Stimulated activated naive CD8-positive, alpha-beta T cell treated with anti-CD3 and anti-CD28 coated beads, Interleukin-15, Interleukin-2, amounts not matched to agents 100 ng/mL and 50 ng/mL, for 24 hours (primary cell): ENCODE results near the gene CTSW.
"Not testable (repeated sequence)": the region's sequence is repeated elsewhere in the genome, so short reads cannot be mapped to it uniquely, and the experiment has no call there.

ENCODE experiments used
- H3K27ac Mint-ChIP-seq: one replicate; pipeline ENCODE4 v1.8.0; 2021; ENCODE audit warnings: mild to moderate bottlenecking, mixed read lengths
- H3K27me3 Mint-ChIP-seq: one replicate; pipeline ENCODE4 v1.8.0; 2021; ENCODE audit warnings: mixed read lengths
- H3K36me3 Mint-ChIP-seq: one replicate; pipeline ENCODE4 v1.8.0; 2021; ENCODE audit warnings: low read depth, mixed read lengths
- H3K4me1 Mint-ChIP-seq: one replicate; pipeline ENCODE4 v1.8.0; 2021; ENCODE audit warnings: low read depth, mixed read lengths
- H3K4me3 Mint-ChIP-seq: one replicate; pipeline ENCODE4 v1.8.0; 2021; ENCODE audit warnings: mild to moderate bottlenecking, mixed read lengths
- H3K9me3 Mint-ChIP-seq: one replicate; pipeline ENCODE4 v1.8.0; 2021; ENCODE audit warnings: mixed read lengths

The CTSW gene, protein sequence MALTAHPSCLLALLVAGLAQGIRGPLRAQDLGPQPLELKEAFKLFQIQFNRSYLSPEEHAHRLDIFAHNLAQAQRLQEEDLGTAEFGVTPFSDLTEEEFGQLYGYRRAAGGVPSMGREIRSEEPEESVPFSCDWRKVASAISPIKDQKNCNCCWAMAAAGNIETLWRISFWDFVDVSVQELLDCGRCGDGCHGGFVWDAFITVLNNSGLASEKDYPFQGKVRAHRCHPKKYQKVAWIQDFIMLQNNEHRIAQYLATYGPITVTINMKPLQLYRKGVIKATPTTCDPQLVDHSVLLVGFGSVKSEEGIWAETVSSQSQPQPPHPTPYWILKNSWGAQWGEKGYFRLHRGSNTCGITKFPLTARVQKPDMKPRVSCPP

DNA sequence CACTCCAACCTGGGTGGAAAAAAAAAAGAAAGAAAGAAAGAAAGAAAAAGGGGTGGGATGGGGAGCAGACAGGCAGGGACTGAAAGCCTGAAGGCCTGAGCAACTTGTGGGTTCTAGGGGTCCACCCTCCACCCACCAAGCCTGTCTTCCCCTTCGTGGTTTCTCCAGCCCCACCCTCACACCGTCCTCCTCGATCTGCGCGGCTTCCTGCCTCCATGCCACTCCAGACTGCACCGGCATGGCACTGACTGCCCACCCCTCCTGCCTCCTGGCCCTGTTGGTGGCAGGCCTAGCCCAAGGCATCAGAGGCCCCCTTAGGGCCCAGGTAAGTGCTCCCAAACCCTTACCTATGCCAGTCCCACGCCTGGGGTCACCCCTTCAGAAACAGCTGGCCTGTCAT, at the start of gene CTSW:
Gene CTSW, plus strand, starts transcription at position 221 of the 400 bp plus-strand sequence. Its CDS starts 18 bp downstream, at position 239.
- peaks cover 19% of the 10 kb centered on the region for H3K36me3 Mint-ChIP-seq
- H3K4me3 Mint-ChIP-seq = peak within 1 kb of the TSS; percentile 84
- H3K4me1 Mint-ChIP-seq = peaks cover 48% of the 10 kb centered on the region
- peak within 1 kb of the TSS; percentile 94 for H3K27ac Mint-ChIP-seq
- H3K27me3 Mint-ChIP-seq = no peaks in the 10 kb centered on the region
- H3K9me3 Mint-ChIP-seq = no peaks in the 10 kb centered on the region

DNA sequence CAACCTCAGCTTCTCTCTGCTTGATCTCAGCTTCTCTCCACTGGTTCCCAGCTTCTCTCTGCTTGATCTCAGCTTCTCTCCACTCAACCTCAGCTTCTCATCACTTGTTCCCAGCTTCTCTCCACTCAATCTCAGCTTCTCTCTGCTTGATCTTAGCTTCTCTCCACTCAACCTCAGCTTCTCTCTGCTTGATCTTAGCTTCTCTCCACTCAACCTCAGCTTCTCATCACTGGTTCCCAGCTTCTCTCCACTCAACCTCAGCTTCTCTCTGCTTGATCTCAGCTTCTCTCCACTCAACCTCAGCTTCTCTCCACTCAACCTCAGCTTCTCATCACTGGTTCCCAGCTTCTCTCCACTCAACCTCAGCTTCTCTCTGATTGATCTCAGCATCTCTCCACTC, 47.4 kb upstream of the CTSW start:
- Mint-ChIP-seq H3K27me3 (peaks cover 17% of the 10 kb centered on the region), H3K4me1 (peaks cover 48% of the 10 kb centered on the region), H3K27ac (peak overlapping the region; percentile 70)
- not testable (repeated sequence) for H3K9me3 Mint-ChIP-seq, H3K4me3 Mint-ChIP-seq, H3K36me3 Mint-ChIP-seq

DNA sequence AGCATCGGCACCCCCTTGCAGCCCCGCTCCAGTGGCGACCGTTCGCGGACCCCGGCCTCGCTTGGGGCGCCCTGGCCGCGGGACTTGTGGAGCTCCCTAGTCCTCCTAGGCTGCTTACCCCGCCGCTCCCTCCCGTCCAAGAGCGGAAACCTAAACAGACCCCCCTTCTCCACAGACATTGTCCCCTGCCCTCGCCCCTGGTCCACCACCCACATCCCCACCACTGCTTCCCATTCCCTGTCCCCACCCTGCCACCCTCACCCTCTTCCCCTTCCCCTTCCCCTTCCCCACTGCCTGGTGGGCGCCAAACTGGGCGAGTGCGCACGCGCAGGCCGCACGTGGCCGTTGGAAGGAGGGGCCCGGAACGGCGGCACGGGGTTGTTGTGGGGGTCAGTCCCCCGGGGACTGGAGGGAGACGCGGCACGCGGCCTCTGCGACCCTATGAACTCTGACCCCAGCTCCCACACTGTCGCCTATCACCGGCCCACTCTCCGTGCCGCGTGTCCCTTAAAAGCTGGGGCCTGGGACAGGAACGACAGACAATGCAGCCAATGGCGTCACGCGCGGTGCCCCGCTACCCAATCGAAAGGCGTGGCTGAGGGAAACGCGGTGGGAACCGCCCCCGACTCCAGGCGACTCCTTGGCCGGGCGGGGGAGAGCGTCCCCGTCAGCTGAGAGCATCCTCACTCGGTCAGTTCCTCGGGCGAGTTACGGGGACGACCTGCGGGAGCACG, 46.2 kb upstream of the CTSW start, which contains the start of gene SNX32:
Gene SNX32, plus strand, starts transcription at position 667 of the 734 bp plus-strand sequence. CDS start 103 bp downstream, outside the sequence.
- Mint-ChIP-seq H3K36me3 (no peaks in the 10 kb centered on the region), H3K27me3 (peaks cover 17% of the 10 kb centered on the region), H3K4me3 (no peak within 1 kb of the TSS), H3K4me1 (peaks cover 37% of the 10 kb centered on the region), H3K9me3 (no peaks in the 10 kb centered on the region), H3K27ac (no peak within 1 kb of the TSS)

DNA sequence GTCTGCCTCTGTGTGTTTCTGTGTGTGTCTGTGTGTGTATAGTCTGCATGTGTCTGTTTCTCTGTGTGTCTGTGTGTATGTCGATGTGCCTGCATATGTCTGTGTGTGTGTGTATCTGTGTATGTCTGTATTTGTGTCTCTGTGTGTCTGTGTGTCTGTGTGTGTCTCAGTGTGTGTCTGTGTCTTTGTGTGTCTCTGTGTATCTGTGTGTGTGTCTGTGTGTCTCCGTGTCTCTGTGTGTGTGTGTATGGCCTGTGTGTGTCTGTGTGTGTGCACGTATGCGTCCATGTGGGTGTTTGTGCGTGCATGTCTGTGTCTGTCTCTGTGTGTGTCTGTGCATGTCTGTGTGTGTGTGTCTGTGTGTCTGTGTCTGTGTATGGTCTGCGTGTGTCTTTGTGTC, 45.4 kb upstream of the CTSW start:
- Mint-ChIP-seq H3K4me1 (peaks cover 31% of the 10 kb centered on the region), H3K36me3 (no peaks in the 10 kb centered on the region), H3K27me3 (peaks cover 17% of the 10 kb centered on the region), H3K4me3 (no peak overlapping the region), H3K9me3 (no peaks in the 10 kb centered on the region), H3K27ac (no peak overlapping the region)

DNA sequence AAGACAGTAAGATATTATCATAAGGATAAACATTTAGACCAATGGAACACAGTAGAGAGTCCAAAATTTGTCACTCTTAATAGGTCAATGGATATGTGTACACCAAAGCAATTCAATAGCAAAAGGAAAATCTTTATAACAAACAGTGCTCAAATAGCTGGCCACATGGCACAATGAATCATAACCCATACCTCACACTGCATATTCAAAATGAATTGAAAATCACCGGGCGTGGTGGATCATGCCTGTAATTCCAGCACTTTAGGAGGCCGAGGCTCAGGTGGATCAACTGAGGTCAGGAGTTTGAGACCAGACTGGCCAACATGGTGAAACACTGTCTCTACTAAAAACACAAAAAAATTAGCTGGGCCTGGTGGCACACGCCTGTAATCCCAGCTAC, 37.5 kb upstream of the CTSW start:
- H3K36me3 Mint-ChIP-seq = no peaks in the 10 kb centered on the region
- no peak overlapping the region for H3K4me3 Mint-ChIP-seq
- no peaks in the 10 kb centered on the region for H3K4me1 Mint-ChIP-seq
- H3K27ac Mint-ChIP-seq = no peak overlapping the region
- H3K9me3 Mint-ChIP-seq = no peaks in the 10 kb centered on the region
- no peaks in the 10 kb centered on the region for H3K27me3 Mint-ChIP-seq

DNA sequence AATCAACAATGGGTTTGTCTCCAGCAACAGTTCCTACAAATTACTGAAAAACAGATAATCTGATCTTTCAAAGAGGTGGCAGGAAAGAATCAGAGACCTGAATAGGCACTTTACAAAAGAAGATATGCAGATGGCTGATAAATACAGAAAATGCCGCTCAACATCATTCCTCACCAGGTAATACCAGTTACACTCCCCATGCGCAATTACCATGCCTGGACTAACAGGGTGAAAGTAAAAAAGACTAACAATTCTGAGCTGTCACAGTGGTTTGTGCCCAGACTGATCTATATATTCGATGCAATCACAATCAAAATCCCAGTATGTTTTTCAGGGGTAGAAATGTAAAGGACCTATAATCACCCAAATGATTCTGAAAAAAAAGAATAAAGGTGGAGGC, 35.8 kb upstream of the CTSW start:
- Mint-ChIP-seq H3K4me3 (no peak overlapping the region), H3K9me3 (no peaks in the 10 kb centered on the region), H3K4me1 (no peaks in the 10 kb centered on the region), H3K27ac (no peak overlapping the region), H3K27me3 (no peaks in the 10 kb centered on the region), H3K36me3 (no peaks in the 10 kb centered on the region)

DNA sequence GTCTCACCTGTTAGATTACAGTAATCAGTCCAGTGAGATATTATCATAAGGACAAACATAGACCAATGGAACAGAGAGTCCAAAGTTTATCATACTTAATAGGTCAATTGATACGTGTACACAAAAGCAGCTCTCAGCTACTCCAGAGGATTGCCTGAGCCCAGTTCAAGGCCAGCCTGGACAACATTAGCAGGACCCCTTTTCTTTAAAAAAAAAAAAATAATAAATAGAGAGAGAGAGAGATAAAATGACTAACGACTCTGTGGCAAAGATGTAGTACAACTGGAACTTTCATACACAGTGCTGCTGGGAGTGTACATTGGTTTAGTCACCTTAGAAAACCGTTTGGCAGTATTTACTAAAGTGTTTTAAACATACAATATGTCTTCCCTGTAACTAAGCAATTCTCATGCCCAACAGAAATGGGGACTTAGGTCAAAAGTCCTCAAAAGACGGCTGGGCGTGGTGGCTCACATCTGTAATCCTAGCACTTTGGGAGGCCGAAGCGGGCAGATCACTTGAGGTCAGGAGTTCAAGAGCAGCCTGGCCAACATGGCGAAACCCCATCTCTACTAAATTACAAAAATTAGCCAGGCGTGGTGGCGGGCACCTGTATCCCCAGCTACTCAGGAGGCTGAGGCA, 35.3 kb upstream of the CTSW start:
- no peak overlapping the region for H3K27ac Mint-ChIP-seq
- H3K27me3 Mint-ChIP-seq = no peaks in the 10 kb centered on the region

DNA sequence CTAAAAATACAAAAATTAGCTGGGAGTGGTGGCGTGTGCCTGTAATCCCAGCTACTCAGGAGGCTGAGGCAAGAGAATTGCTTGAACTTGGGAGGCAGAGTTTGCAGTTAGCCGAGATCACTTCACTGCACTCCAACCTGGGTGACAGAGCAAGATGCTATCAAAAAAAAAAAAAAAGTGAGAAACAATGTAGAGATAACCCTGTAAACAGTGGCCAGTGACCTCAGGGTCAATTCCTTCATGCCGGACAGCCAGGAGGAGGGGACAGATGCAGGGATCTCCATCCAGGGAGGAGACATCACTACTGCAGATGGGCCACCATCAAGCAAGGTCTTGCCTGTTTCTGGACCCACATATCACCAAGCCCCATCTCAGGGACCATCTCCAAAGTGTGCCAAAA, 31.9 kb upstream of the CTSW start:
- no peak overlapping the region for H3K4me3 Mint-ChIP-seq
- no peaks in the 10 kb centered on the region for H3K9me3 Mint-ChIP-seq
- H3K27me3 Mint-ChIP-seq = no peaks in the 10 kb centered on the region
- no peaks in the 10 kb centered on the region for H3K4me1 Mint-ChIP-seq
- no peak overlapping the region for H3K27ac Mint-ChIP-seq
- H3K36me3 Mint-ChIP-seq = peaks cover 14% of the 10 kb centered on the region

More for the DNA sequence above, 35.3 kb upstream of the CTSW start:
- Mint-ChIP-seq H3K4me3 (no peak overlapping the region), H3K9me3 (no peaks in the 10 kb centered on the region), H3K4me1 (no peaks in the 10 kb centered on the region), H3K36me3 (no peaks in the 10 kb centered on the region)

DNA sequence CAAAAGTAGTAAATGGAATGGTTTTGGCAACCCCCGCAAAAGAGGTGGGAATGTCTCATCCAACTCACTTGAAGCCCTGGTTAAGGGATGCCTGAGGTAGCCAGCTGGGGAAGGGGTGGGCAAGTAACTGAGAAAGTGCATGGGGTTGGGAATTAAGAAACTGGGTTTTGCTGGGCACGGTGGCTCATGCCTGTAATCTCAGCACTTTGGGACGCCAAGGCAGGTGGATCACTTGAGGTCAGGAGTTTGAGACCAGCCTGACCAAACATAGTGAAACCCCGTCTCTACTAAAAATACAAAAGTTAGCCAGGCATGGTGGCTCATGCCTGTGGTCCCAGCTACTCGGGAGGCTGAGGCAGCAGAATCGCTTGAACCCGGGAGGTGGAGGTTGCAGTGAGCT, 30.9 kb upstream of the CTSW start:
- H3K9me3 Mint-ChIP-seq, H3K4me3 Mint-ChIP-seq, H3K27me3 Mint-ChIP-seq, H3K27ac Mint-ChIP-seq, H3K4me1 Mint-ChIP-seq: not testable (repeated sequence)
- peaks cover 23% of the 10 kb centered on the region for H3K36me3 Mint-ChIP-seq

DNA sequence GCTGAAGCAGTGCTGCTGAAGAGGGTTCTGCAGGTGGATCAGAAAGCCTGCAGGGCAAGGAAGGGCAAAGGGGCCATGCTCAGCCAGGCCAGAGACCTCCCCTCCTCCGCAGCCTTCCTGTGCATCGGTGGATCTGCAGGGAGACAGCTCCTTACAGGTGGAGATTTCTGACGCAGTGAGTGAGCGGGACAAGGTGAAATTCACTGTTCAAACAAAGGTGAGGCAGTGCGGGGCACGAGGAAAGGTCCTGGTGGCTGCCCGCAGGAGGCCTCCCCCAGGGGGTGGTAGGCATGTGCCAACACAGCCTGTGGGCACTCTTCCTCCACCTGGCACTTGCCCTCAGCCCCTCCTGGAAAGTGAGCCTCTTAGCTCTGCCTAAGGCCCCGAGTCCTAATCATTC, 30.3 kb upstream of the CTSW start:
- no peaks in the 10 kb centered on the region for H3K27me3 Mint-ChIP-seq

DNA sequence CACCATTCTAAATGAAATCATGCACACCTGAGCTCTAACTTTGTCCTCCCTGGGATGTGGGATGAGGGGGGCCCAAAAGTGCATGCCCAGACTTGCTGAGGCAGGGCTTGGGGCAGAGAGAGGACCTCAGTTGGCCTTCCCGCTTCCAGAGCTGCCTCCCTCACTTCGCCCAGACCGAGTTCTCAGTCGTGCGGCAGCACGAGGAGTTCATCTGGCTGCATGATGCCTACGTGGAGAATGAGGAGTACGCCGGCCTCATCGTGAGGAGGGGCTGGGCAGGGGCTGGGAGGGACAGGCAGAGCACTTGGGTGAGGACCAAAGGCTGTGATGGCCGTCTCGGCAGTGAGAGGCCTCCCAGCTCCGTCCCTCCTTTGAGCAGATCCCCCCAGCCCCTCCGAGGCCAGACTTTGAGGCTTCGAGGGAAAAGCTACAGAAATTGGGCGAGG, 29.8 kb upstream of the CTSW start:
- H3K4me1 Mint-ChIP-seq = peaks cover 13% of the 10 kb centered on the region
- H3K4me3 Mint-ChIP-seq = no peak overlapping the region

More for the DNA sequence above, 30.3 kb upstream of the CTSW start:
- Mint-ChIP-seq H3K27ac (no peak overlapping the region), H3K36me3 (peaks cover 30% of the 10 kb centered on the region), H3K4me3 (no peak overlapping the region), H3K4me1 (peaks cover 9% of the 10 kb centered on the region), H3K9me3 (no peaks in the 10 kb centered on the region)

DNA sequence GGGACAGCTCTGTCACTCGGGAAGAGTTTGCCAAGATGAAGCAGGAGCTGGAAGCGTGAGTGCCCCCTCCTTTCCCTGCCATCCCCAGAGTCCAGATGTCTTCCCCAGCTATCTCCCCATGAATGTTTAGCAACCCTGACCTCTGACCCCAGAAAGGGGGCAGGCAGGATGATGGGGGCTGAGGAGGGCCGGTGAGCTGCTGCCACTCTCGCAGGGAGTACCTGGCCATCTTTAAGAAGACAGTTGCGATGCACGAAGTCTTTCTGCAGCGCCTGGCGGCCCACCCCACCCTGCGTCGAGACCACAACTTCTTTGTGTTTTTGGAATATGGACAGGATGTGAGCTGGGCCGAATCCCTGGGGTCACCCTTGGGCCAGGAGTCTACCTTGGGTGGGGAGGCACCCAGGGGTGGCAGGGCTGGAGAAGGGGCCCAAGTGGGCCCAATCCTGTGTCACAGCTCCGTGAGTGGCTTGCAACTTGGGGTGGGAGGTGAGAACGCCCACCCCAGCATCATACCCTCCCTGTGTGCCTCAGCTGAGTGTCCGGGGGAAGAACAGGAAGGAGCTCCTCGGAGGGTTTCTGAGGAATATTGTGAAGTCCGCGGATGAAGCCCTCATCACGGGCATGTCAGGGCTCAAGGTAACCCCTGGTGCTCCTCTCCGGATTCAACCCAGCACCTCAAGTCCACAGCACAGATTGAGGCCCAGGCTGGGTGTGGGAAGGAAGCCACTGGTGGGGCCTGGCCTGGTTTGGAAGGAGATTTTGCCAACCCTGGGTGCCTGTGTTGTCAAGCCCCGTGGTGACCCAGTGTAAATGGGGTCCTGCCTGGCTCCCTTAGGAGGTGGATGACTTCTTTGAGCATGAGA, 29.2 kb upstream of the CTSW start:
- Mint-ChIP-seq H3K27ac (no peak overlapping the region), H3K4me3 (no peak overlapping the region)

More for the DNA sequence above, 29.8 kb upstream of the CTSW start:
- peaks cover 34% of the 10 kb centered on the region for H3K36me3 Mint-ChIP-seq
- no peaks in the 10 kb centered on the region for H3K9me3 Mint-ChIP-seq
- H3K27me3 Mint-ChIP-seq = no peaks in the 10 kb centered on the region
- H3K27ac Mint-ChIP-seq = no peak overlapping the region

DNA sequence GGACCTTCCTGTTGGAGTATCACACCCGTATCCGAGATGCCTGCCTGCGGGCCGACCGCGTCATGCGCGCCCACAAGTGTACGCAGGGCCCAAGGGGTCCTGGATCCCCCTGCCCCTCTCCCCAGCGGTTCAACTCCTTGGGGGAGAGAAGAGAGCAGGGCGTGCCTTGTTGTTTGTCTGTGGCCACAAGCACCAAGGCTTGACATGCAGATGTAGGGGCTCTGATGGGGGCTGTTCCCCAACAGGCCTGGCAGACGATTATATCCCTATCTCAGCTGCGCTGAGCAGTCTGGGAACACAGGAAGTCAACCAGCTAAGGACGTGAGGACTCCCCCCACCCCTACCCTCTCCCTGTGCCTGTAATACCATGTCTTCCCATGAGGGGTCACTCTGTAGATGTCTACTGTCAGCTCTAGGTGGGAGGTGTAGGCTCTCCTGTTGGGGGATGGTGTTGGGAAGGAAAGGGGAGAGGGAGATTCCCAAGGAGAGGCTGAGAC, 28.5 kb upstream of the CTSW start:
- peaks cover 26% of the 10 kb centered on the region for H3K4me1 Mint-ChIP-seq
- no peak overlapping the region for H3K27ac Mint-ChIP-seq
- peaks cover 47% of the 10 kb centered on the region for H3K36me3 Mint-ChIP-seq
- H3K27me3 Mint-ChIP-seq = no peaks in the 10 kb centered on the region
- H3K9me3 Mint-ChIP-seq = no peaks in the 10 kb centered on the region
- H3K4me3 Mint-ChIP-seq = no peak overlapping the region

More for the DNA sequence above, 29.2 kb upstream of the CTSW start:
- peaks cover 19% of the 10 kb centered on the region for H3K4me1 Mint-ChIP-seq
- H3K36me3 Mint-ChIP-seq = peaks cover 41% of the 10 kb centered on the region
- H3K9me3 Mint-ChIP-seq = no peaks in the 10 kb centered on the region
- H3K27me3 Mint-ChIP-seq = no peaks in the 10 kb centered on the region

DNA sequence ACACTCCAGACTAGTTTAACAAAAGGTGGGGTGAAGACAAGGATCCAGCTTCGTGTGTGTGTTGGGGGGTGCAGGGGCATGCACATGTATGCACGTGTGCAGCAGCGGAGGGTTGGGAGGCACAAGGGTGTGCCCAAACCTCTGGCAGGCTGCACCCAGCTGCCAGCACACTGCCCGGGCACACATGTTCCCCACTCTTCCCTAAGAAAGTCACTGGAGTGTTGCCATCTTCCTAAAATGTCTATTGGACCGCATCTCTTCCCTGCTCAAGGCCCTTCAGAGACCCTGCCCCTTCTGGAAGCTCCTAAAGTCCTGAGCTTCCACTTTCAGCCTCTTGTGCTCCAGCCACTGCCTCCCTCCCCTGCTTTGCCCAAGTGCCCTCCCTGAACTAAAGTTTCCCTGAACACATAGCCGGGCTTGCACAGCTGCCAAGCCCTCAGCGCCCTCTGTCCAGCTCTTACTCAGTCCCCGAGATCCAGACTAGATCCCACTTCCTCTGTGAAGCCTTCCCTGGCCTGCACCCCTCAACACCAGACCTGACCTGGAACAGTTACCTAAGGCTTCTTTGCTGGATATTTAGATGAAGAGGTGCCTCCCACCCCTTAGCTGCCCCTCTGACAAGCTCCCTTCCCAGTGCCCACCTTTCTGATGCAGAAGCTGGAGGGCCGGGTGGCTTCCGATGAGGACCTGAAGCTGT, 27.7 kb upstream of the CTSW start:
- Mint-ChIP-seq H3K27me3 (no peaks in the 10 kb centered on the region), H3K4me3 (no peak overlapping the region), H3K36me3 (peaks cover 56% of the 10 kb centered on the region), H3K9me3 (no peaks in the 10 kb centered on the region), H3K4me1 (peaks cover 34% of the 10 kb centered on the region), H3K27ac (no peak overlapping the region)
